Adrenal gland (tissue), 5 donors: ENCODE data around the gene CNKSR1.

Experiments
- CTCF ChIP-seq, 6 experiments: fragments of 450-650 bp in 4 of 6; fragments of 200-600 bp in 2 of 6; sonication (generic) in 1 of 6; IDR thresholded peaks; 1 replicate in 5 of 6; 2 replicates in 1 of 6; pipeline versions ENCODE4 v1.5.1 to v1.8.0; 2016 to 2021; ENCODE audit warnings: antibody characterized with exemption in 6 of 6, mild to moderate bottlenecking in 2 of 6, moderate library complexity in 1 of 6
- POLR2A ChIP-seq, 2 donors: fragments of 450-650 bp; IDR thresholded peaks; one replicate each; pipeline ENCODE4 v1.6.1; 2017; ENCODE audit warnings: antibody characterized with exemption in 2 of 2, mild to moderate bottlenecking in 2 of 2, moderate library complexity in 1 of 2
- donor health status: DM: no; HTN: no; CAD: no.

GRCh38 chr1:26169198-26169554 lies 8.1 kb upstream of the CNKSR1 start:
- TF ChIP-seq CTCF (IDR thresholded peaks at IDR 0.05) (no peak), POLR2A (IDR thresholded peaks at IDR 0.05) (no peak)
